ENCODE measurements around the gene DBN1.
"Not testable (repeated sequence)": the region's sequence is repeated elsewhere in the genome, so short reads cannot be mapped to it uniquely, and the experiment has no call there.

DBN1 gene

GRCh38 chr5:177432143-177432838 lies 41.1 kb downstream of the DBN1 start:
- no peak overlapping the region for H3K27ac ChIP-seq
- no peak for DNase-seq (ENCODE audit: low read depth, low spot score)

- no peak for DNase-seq (ENCODE audit: low read depth, low spot score)
- peak overlapping the region; percentile 9 for H3K27ac ChIP-seq
These were observed 41.9 kb downstream of the DBN1 start for GRCh38 chr5:177431317-177432142.

GRCh38 chr5:177430972-177431316 lies 42.5 kb downstream of the DBN1 start:
- DNase-seq (ENCODE audit: low read depth, low spot score) = no peak
- H3K27ac ChIP-seq = peak overlapping the region; percentile 9

DNA sequence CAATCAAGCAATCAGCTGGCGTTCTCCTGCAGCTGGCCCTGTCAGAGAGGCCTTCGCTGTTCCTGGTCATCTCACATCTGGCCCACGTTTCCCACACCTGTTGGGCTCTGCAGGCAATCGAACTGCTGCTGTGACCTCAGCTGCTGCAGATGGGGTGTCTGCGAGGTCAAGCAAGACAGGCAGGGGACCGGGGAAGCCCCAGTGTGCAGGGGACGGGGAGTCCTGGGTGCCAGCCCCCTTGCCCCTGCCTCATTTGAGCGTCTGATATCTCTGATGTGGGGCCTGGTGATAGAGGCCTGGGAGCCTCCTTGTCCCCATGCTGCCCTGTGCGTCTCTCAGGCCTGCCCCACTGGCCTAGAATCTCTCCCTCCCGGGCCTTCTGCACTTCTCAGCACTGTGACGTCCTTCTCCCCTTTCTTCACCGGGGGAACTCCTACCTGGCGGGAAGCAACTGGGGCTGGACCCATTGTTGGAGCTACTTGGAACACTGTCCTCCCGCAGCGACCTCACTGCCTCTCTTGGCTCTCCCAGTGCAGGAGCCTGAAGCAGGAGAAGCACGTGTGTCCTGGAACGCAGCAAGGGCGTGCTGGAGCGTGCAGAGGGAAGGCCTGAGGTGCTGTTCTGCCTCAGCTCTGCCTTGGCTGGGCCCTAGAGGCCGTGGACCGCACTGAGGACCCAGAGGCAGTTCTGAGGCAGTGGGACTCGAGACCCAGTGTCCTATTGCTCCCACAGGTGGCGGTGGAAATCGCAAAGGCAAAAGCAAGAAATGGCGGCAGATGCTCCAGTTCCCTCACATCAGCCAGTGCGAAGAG lies 43.1 kb downstream of the DBN1 start:
- peak overlapping the region; percentile 9 for H3K27ac ChIP-seq
- no peak for DNase-seq (ENCODE audit: low read depth, low spot score)

- H3K27ac ChIP-seq = no peak overlapping the region
- DNase-seq (ENCODE audit: low read depth, low spot score) = no peak
These were observed 44.0 kb downstream of the DBN1 start for GRCh38 chr5:177429248-177430040.

GRCh38 chr5:177428574-177429217 lies 44.7 kb downstream of the DBN1 start:
- DNase-seq (ENCODE audit: low read depth, low spot score) = no peak
- no peak overlapping the region for H3K27ac ChIP-seq

- no peak for DNase-seq (ENCODE audit: low read depth, low spot score)
- H3K27ac ChIP-seq = no peak overlapping the region
These were observed 45.4 kb downstream of the DBN1 start for GRCh38 chr5:177427919-177428573.

- no peak for DNase-seq (ENCODE audit: low read depth, low spot score)
- H3K27ac ChIP-seq = peak overlapping the region; percentile 89
These were observed 46.1 kb downstream of the DBN1 start for GRCh38 chr5:177427211-177427822.

GRCh38 chr5:177426566-177427210 lies 46.7 kb downstream of the DBN1 start, which contains the start of gene GRK6:
Gene GRK6 (plus strand): TSS chr5:177426676. CDS start chr5:177426846, 170 bp downstream.
- peak within 1 kb of the TSS; percentile 89 for H3K27ac ChIP-seq
- no peak for DNase-seq (ENCODE audit: low read depth, low spot score)

GRCh38 chr5:177425801-177426565 lies 47.5 kb downstream of the DBN1 start:
- H3K27ac ChIP-seq = peak overlapping the region; percentile 89
- DNase-seq (ENCODE audit: low read depth, low spot score) = peak; percentile 99

DNA sequence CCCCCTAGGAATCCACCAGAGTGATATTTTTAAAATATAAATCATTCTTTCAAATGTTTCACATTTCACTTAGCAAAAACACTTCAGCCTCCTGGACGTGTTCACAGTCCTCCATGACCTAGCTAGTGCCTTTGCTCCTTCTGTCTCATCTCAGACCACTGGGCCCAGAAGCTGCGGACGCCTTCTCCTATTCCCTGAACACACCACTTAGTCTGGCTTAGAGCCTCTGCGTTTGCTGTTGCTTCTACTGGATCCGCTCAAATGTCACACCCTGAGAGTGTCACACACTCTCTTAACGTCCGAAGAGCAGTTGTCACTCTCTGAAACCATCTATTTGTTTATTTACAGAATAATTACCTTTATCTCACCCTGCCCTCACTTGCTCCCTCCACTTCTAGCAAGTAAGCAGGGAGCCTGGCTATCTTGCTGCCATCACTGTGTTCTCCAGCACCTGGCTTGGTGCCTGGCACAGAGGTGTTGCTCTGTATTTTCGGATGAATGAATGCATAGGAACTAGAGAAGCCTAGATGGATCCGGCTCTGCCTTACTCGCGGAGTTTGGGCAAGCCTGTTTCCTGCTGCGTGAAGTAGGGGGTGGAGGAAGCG lies 48.1 kb downstream of the DBN1 start:
- no peak for DNase-seq (ENCODE audit: low read depth, low spot score)
- peak overlapping the region; percentile 89 for H3K27ac ChIP-seq

DNA sequence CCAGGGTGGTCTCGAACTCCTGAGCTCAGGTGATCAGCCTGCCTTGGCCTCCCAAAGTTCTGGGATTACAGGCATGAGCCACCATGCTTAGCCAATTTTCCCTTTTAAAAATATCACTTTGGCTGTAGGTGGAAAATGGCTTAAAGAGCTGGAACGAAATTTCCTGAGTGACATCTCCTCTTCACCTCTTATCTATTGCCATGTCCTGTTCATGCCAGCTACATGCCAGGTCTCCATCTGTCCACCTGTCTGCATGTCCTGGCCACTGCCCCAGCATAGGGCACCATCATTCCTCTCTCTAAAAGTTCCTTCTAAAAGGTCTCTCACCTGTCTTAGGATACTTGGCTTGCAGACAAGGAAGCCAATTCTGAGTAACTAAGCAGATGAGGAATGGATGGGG lies 49.8 kb downstream of the DBN1 start:
- no peak overlapping the region for H3K27ac ChIP-seq
- no peak for DNase-seq (ENCODE audit: low read depth, low spot score)

GRCh38 chr5:177421062-177421798 lies 52.2 kb downstream of the DBN1 start:
- no peak for DNase-seq (ENCODE audit: low read depth, low spot score)
- H3K27ac ChIP-seq = no peak overlapping the region

- not testable (repeated sequence) for H3K27ac ChIP-seq; DNase-seq (ENCODE audit: low read depth, low spot score)
These were observed 53.0 kb downstream of the DBN1 start for GRCh38 chr5:177420472-177420871.

DNA sequence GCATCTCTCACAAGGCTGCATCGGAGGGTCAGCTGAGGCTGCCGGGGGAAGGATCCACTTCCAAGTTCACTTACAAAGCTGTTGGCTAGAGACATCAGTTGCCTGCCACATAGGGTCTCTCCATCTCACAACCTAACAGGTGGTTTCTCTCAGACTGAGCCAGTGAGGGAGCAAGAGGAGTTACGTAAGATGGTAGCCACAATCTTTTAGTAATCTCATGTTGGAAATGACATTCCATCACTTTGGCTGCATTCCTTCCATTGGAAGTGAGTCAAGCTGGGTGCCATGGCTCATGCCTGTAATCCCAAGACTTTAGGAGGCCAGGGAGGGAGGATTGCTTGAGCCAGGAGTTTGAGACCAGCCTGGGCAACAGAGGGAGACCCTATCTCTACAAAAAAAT lies 54.4 kb downstream of the DBN1 start:
- no peak overlapping the region for H3K27ac ChIP-seq
- DNase-seq (ENCODE audit: low read depth, low spot score) = no peak

DNA sequence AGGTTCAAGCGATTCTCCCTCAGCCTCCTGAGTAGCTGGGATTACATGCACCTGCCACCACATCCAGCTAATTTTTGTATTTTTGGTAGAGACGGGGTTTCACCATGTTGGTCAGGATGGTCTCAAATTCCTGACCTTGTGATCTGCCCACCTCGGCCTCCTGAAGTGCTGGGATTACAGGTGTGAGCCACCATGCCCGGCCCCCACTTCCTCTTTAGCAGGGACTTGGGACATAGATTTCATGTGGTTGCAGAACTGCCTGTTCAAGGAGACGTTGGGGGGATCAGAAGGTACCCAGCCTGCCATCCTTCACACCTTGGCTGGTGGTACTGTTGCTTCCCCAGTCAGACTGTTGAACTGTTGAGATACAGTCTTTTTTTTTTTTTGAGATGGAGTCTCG lies 56.4 kb downstream of the DBN1 start:
- DNase-seq (ENCODE audit: low read depth, low spot score) = not testable (repeated sequence)

More for the DNA sequence above, 56.4 kb downstream of the DBN1 start:
- H3K27ac ChIP-seq = not testable (repeated sequence)
